HFFc6 (cell line): Measurements from ENCODE around the gene KREMEN1. TPM values are rescaled to one million over a fixed set of nuclear protein-coding genes. Genes with fewer than 3 reads are reported as not detected.
"Not testable (repeated sequence)": the region's sequence is repeated elsewhere in the genome, so short reads cannot be mapped to it uniquely, and the experiment has no call there.

ENCODE experiments used
- DNase-seq: peaks from one replicate; pipeline ENCODE4 v3.0.0-alpha.2; 2018
- H3K27ac Mint-ChIP-seq: 2 replicates; pipeline ENCODE4 v1.8.0; 2020; ENCODE audit warnings: mild to moderate bottlenecking, mixed read lengths
- H3K27me3 Mint-ChIP-seq: 2 replicates; pipeline ENCODE4 v1.8.0; 2021; ENCODE audit warnings: mild to moderate bottlenecking, moderate library complexity, mixed read lengths; ENCODE audit not compliant: insufficient read depth
- H3K36me3 Mint-ChIP-seq: 2 replicates; pipeline ENCODE4 v1.8.0; 2021; ENCODE audit warnings: low read depth, mixed read lengths
- H3K4me1 Mint-ChIP-seq: 2 replicates; pipeline ENCODE4 v1.8.0; 2020; ENCODE audit warnings: low read depth, mixed read lengths
- H3K4me3 Mint-ChIP-seq: 2 replicates; pipeline ENCODE4 v1.8.0; 2020; ENCODE audit warnings: mild to moderate bottlenecking, moderate library complexity, mixed read lengths
- H3K9me3 Mint-ChIP-seq: 2 replicates; pipeline ENCODE4 v1.8.0; 2020; ENCODE audit warnings: mild to moderate bottlenecking, mixed read lengths
- CTCF ChIP-seq: fragments of 200-600 bp; sonication (generic); IDR thresholded peaks from 2 replicates; pipeline ENCODE4 v1.5.0; 2021; ENCODE audit warnings: antibody characterized with exemption, mild to moderate bottlenecking
- total RNA-seq, 6 experiments: library from RNA; stranded (reverse); fragmentation: NEBNext Ultra II Directional; extraction: Animal tissue kit (Norgen Biotek cat#: 25700); gene quantifications; 2 replicates in 1 of 6; 3 replicates in 5 of 6; pipeline ENCODE4 v1.2.3, GENCODE V29; 2021

KREMEN1 gene
- total RNA-seq, 6 experiments from 2014 or later = 0.50 to 1.1 (median 0.59) TPM

GRCh38 chr22:29113319-29113718 lies 40.5 kb downstream of the KREMEN1 start:
- Mint-ChIP-seq H3K27ac (no peak overlapping the region), H3K4me3 (no peak overlapping the region), H3K36me3 (no peaks in the 10 kb centered on the region), H3K4me1 (peaks cover 9% of the 10 kb centered on the region), H3K9me3 (no peaks in the 10 kb centered on the region), H3K27me3 (peaks cover 21% of the 10 kb centered on the region)
- TF ChIP-seq CTCF = no peak
- no peak for DNase-seq

GRCh38 chr22:29114392-29114791 lies 41.6 kb downstream of the KREMEN1 start:
- peaks cover 4% of the 10 kb centered on the region; the same call in 1 of the 2 replicates for H3K4me1 Mint-ChIP-seq

GRCh38 chr22:29115682-29116288 lies 43.0 kb downstream of the KREMEN1 start:
- Mint-ChIP-seq H3K9me3 (peaks cover 10% of the 10 kb centered on the region), H3K27me3 (peaks cover 20% of the 10 kb centered on the region), H3K4me1 (no peaks in the 10 kb centered on the region; the same call in 1 of the 2 replicates)

More at GRCh38 chr22:29114392-29114791, 41.6 kb downstream of the KREMEN1 start:
- no peak overlapping the region for H3K4me3 Mint-ChIP-seq
- no peaks in the 10 kb centered on the region; the same call in 1 of the 2 replicates for H3K36me3 Mint-ChIP-seq
- DNase-seq = no peak
- peaks cover 20% of the 10 kb centered on the region for H3K27me3 Mint-ChIP-seq
- H3K27ac Mint-ChIP-seq = no peak overlapping the region
- no peak for TF ChIP-seq CTCF
- H3K9me3 Mint-ChIP-seq = no peaks in the 10 kb centered on the region; the same call in 1 of the 2 replicates

GRCh38 chr22:29116397-29117123 lies 43.7 kb downstream of the KREMEN1 start:
- TF ChIP-seq CTCF = no peak
- no peak for DNase-seq
- H3K4me3 Mint-ChIP-seq = no peak overlapping the region
- peaks cover 20% of the 10 kb centered on the region for H3K27me3 Mint-ChIP-seq
- H3K27ac Mint-ChIP-seq = no peak overlapping the region
- peaks cover 10% of the 10 kb centered on the region for H3K9me3 Mint-ChIP-seq
- H3K4me1 Mint-ChIP-seq = no peaks in the 10 kb centered on the region; the same call in 1 of the 2 replicates
- H3K36me3 Mint-ChIP-seq = peaks cover 6% of the 10 kb centered on the region

More at GRCh38 chr22:29115682-29116288, 43.0 kb downstream of the KREMEN1 start:
- H3K36me3 Mint-ChIP-seq = peaks cover 6% of the 10 kb centered on the region
- no peak overlapping the region for H3K4me3 Mint-ChIP-seq
- TF ChIP-seq CTCF = no peak
- H3K27ac Mint-ChIP-seq = no peak overlapping the region
- no peak for DNase-seq

- DNase-seq = no peak
- Mint-ChIP-seq H3K27me3 (peaks cover 17% of the 10 kb centered on the region), H3K36me3 (peaks cover 6% of the 10 kb centered on the region), H3K27ac (no peak overlapping the region), H3K4me3 (no peak overlapping the region), H3K9me3 (peaks cover 10% of the 10 kb centered on the region), H3K4me1 (no peaks in the 10 kb centered on the region; the same call in 1 of the 2 replicates)
- TF ChIP-seq CTCF = no peak
These were observed 45.1 kb downstream of the KREMEN1 start for GRCh38 chr22:29117799-29118477.

- not testable (repeated sequence) for DNase-seq, H3K4me3 Mint-ChIP-seq, H3K4me1 Mint-ChIP-seq, H3K27ac Mint-ChIP-seq, H3K36me3 Mint-ChIP-seq, H3K9me3 Mint-ChIP-seq
- peaks cover 16% of the 10 kb centered on the region for H3K27me3 Mint-ChIP-seq
These were observed 47.5 kb downstream of the KREMEN1 start for GRCh38 chr22:29120098-29120912.
